ENCODE measurements around the gene PLCB1. TPM values are rescaled to one million over a fixed set of nuclear protein-coding genes. Genes with fewer than 3 reads are reported as not detected.

PLCB1 gene
- total RNA-seq, 1 experiment from 2014 or later = not detected

- Histone ChIP-seq H3K79me2 (ENCODE audit: low read depth) (no peaks in the 10 kb centered on the region), H3K4me1 (replicated peaks; ENCODE audit: insufficient read depth) (no peaks in the 10 kb centered on the region), H3K9me2 (ENCODE audit: insufficient read depth) (no peaks in the 10 kb centered on the region), H3K36me3 (ENCODE audit: low read depth) (no peaks in the 10 kb centered on the region), H3K27me3 (ENCODE audit: insufficient read depth, low read depth) (no peaks in the 10 kb centered on the region), H3K4me3 (no peak overlapping the region), H3K27ac (no peak overlapping the region), H3K9me3 (ENCODE audit: insufficient read depth, low read depth) (no peaks in the 10 kb centered on the region), H2AFZ (no peak overlapping the region), H4K20me1 (ENCODE audit: insufficient read depth) (no peaks in the 10 kb centered on the region), H3K4me2 (no peak overlapping the region), H3F3A (ENCODE audit: insufficient read depth, low read depth) (no peaks in the 10 kb centered on the region)
- no peak for TF ChIP-seq EZH2 (IDR thresholded peaks at IDR 0.05; ENCODE audit: low read depth)
- TF ChIP-seq CTCF (conservative IDR thresholded peaks at IDR 0.05) = no peak
- no TSS peak for BruUV-seq (replicated peaks)
- no peak for DNase-seq
- ChIA-PET POLR2A (ENCODE audit: unreplicated experiment) (no interaction called here), CTCF (no interaction called here)
- intact Hi-C loops (cut with micrococcal nuclease; ENCODE audit: unreplicated experiment) = no loop called here
Observed at GRCh38 chr20:8321001-8321400, 188.9 kb downstream of the PLCB1 start.

- ChIA-PET POLR2A (ENCODE audit: unreplicated experiment) (no interaction called here), CTCF (no interaction called here)
- Histone ChIP-seq H3F3A (ENCODE audit: insufficient read depth, low read depth) (no peaks in the 10 kb centered on the region), H3K36me3 (ENCODE audit: low read depth) (no peaks in the 10 kb centered on the region), H3K9me3 (ENCODE audit: insufficient read depth, low read depth) (no peaks in the 10 kb centered on the region), H3K4me1 (replicated peaks; ENCODE audit: insufficient read depth) (no peaks in the 10 kb centered on the region), H3K4me2 (no peak overlapping the region), H3K27ac (no peak overlapping the region), H2AFZ (no peak overlapping the region), H4K20me1 (ENCODE audit: insufficient read depth) (no peaks in the 10 kb centered on the region), H3K27me3 (ENCODE audit: insufficient read depth, low read depth) (no peaks in the 10 kb centered on the region), H3K4me3 (no peak overlapping the region), H3K9me2 (ENCODE audit: insufficient read depth) (no peaks in the 10 kb centered on the region), H3K79me2 (ENCODE audit: low read depth) (no peaks in the 10 kb centered on the region)
- no TSS peak for BruUV-seq (replicated peaks)
- TF ChIP-seq CTCF (conservative IDR thresholded peaks at IDR 0.05) (no peak), EZH2 (IDR thresholded peaks at IDR 0.05; ENCODE audit: low read depth) (no peak)
- DNase-seq = no peak
- intact Hi-C loops (cut with micrococcal nuclease; ENCODE audit: unreplicated experiment) = no loop called here
Observed at GRCh38 chr20:8322662-8323217, 190.7 kb downstream of the PLCB1 start.

- no peak overlapping the region for H2AFZ ChIP-seq
- CTCF ChIA-PET = no interaction called here
- H3K9me2 ChIP-seq (ENCODE audit: insufficient read depth) = no peaks in the 10 kb centered on the region
- no peak overlapping the region for H3K27ac ChIP-seq
- no peaks in the 10 kb centered on the region for H3K4me1 ChIP-seq (replicated peaks; ENCODE audit: insufficient read depth)
- no peak overlapping the region for H3K4me3 ChIP-seq
- H3K9me3 ChIP-seq (ENCODE audit: insufficient read depth, low read depth) = no peaks in the 10 kb centered on the region
- H3K79me2 ChIP-seq (ENCODE audit: low read depth) = no peaks in the 10 kb centered on the region
- no peak overlapping the region for H3K4me2 ChIP-seq
- BruUV-seq (replicated peaks) = no TSS peak
- H3F3A ChIP-seq (ENCODE audit: insufficient read depth, low read depth) = no peaks in the 10 kb centered on the region
- POLR2A ChIA-PET (ENCODE audit: unreplicated experiment) = no interaction called here
- DNase-seq = no peak
- H3K36me3 ChIP-seq (ENCODE audit: low read depth) = no peaks in the 10 kb centered on the region
- no peaks in the 10 kb centered on the region for H3K27me3 ChIP-seq (ENCODE audit: insufficient read depth, low read depth)
- intact Hi-C loops (cut with micrococcal nuclease; ENCODE audit: unreplicated experiment) = no loop called here
- TF ChIP-seq CTCF (conservative IDR thresholded peaks at IDR 0.05) = no peak
- no peak for TF ChIP-seq EZH2 (IDR thresholded peaks at IDR 0.05; ENCODE audit: low read depth)
- no peaks in the 10 kb centered on the region for H4K20me1 ChIP-seq (ENCODE audit: insufficient read depth)
Observed at GRCh38 chr20:8326191-8326590, 194.1 kb downstream of the PLCB1 start.

Data from PC-9 (cell line).